ENCODE measurements around the gene ALG9.

DNA sequence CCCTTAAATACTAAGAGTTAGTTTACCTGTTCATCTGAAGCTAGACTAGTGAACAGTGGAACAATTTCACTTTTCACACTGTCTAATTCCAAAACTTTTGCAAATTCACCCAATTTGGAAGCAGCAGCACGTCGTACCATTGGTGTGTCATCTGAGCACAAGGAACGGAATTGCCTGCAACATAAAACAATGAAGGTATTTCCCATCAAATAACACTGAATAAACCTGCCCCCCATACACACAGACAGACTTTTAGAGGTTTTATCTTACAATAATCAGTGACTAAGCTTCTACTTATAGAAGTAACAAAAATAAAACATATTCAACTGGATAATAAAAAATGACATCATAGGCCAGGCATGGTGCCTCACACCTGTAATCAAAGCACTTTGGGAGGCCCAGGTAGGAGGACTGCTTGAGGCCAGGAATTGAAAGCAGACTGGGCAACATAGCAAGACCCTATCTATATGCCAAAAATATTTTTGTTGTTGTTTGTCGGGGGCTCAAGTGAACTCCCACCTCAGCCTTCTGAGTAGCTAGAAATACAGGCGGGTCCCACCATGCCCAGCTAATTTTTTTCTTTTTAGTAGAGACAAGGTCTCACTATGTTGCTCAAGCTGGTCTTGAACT lies 111.5 kb downstream of the ALG9 start:
- TF ChIP-seq, protein P1, sequence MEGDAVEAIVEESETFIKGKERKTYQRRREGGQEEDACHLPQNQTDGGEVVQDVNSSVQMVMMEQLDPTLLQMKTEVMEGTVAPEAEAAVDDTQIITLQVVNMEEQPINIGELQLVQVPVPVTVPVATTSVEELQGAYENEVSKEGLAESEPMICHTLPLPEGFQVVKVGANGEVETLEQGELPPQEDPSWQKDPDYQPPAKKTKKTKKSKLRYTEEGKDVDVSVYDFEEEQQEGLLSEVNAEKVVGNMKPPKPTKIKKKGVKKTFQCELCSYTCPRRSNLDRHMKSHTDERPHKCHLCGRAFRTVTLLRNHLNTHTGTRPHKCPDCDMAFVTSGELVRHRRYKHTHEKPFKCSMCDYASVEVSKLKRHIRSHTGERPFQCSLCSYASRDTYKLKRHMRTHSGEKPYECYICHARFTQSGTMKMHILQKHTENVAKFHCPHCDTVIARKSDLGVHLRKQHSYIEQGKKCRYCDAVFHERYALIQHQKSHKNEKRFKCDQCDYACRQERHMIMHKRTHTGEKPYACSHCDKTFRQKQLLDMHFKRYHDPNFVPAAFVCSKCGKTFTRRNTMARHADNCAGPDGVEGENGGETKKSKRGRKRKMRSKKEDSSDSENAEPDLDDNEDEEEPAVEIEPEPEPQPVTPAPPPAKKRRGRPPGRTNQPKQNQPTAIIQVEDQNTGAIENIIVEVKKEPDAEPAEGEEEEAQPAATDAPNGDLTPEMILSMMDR (IDR thresholded peaks at IDR 0.05): no peak
- no peak for TF ChIP-seq POLR2A (IDR thresholded peaks at IDR 0.05; ENCODE audit: low read depth)

Measured in esophagus muscularis mucosa (tissue), 3 donors.